B cell (primary cell): ENCODE results near the gene LENEP. TPM values are rescaled to one million over a fixed set of nuclear protein-coding genes. Genes with fewer than 3 reads are reported as not detected.

ENCODE experiments used
- ATAC-seq: fragments of 200-7000 bp; cut with Tn5 transposase; one replicate; pipeline ENCODE4 v1.10.0; 2021; ENCODE audit warnings: low read depth, mild to moderate bottlenecking, moderate number of reproducible peaks, moderate library complexity
- CTCF ChIA-PET: fragments of 350-600 bp; sonication (Branson Sonifier 250); formaldehyde crosslinking; loops from one replicate; lab custom pipeline; 2021; ENCODE audit warnings: antibody characterized with exemption, inconsistent platforms; lab: Charles Lee
- POLR2A ChIA-PET: fragments of 350-600 bp; sonication (Branson Sonifier 250); formaldehyde crosslinking; loops from one replicate; lab custom pipeline; 2021; ENCODE audit warnings: antibody characterized with exemption; lab: Charles Lee
- DNase-seq: peaks from one replicate; pipeline ENCODE4 v3.0.0; 2013
- H2AFZ ChIP-seq: 2 replicates; pipeline ENCODE4 v1.6.1; 2012; ENCODE audit warnings: mild to moderate bottlenecking, low read depth, low read length; ENCODE audit not compliant: insufficient read depth, poor library complexity, severe bottlenecking
- H3K27ac ChIP-seq, 2 donors: 1 replicate in 1 of 2; 2 replicates in 1 of 2; pipeline ENCODE4 v1.5.1; 2012 to 2013; ENCODE audit warnings: low read length in 2 of 2, mild to moderate bottlenecking in 2 of 2, moderate library complexity in 1 of 2
- H3K27me3 ChIP-seq, 4 experiments: fragments of 200-600 bp in 1 of 4; sonication (generic) in 1 of 4; replicated peaks in 1 of 4; 1 replicate in 2 of 4; 2 replicates in 2 of 4; pipeline versions ENCODE4 v1.6.1 to v1.7.0; 2013 to 2016; ENCODE audit warnings: low read length in 3 of 4, mild to moderate bottlenecking in 2 of 4, mixed read lengths in 1 of 4, moderate library complexity in 1 of 4; ENCODE audit not compliant: insufficient read depth in 4 of 4, control insufficient read depth in 3 of 4; ENCODE audit errors: control extremely low read depth in 1 of 4
- H3K36me3 ChIP-seq, 2 experiments: replicated peaks in 1 of 2; 1 replicate in 1 of 2; 2 replicates in 1 of 2; pipeline versions ENCODE4 v1.6.1 to v1.7.1; 2013; ENCODE audit warnings: low read length in 1 of 2; ENCODE audit not compliant: insufficient read depth in 2 of 2, control insufficient read depth in 1 of 2; ENCODE audit errors: control extremely low read depth in 1 of 2, extremely low read depth in 1 of 2
- H3K4me1 ChIP-seq, 2 donors: fragments of 200-600 bp in 1 of 2; sonication (generic) in 1 of 2; 1 replicate in 1 of 2; 2 replicates in 1 of 2; pipeline versions ENCODE4 v1.5.1 to v1.6.1; 2013 to 2017; ENCODE audit warnings: low read length in 2 of 2; ENCODE audit not compliant: control insufficient read depth in 2 of 2, insufficient read depth in 2 of 2
- H3K4me2 ChIP-seq: replicated peaks from 2 replicates; pipeline ENCODE3; 2012; ENCODE audit warnings: mild to moderate bottlenecking, low read depth, low read length; ENCODE audit not compliant: poor library complexity, severe bottlenecking
- H3K4me3 ChIP-seq, 5 experiments: fragments of 200-600 bp in 1 of 5; sonication (generic) in 1 of 5; 1 replicate in 3 of 5; 2 replicates in 2 of 5; pipeline versions ENCODE4 v1.5.1 to v1.7.0; 2011 to 2016; ENCODE audit warnings: low read length in 4 of 5, mild to moderate bottlenecking in 4 of 5, low read depth in 2 of 5, control low read depth in 1 of 5, moderate library complexity in 1 of 5; ENCODE audit not compliant: insufficient read depth in 1 of 5; ENCODE audit errors: control extremely low read depth in 1 of 5, extremely low read depth in 1 of 5
- H3K79me2 ChIP-seq: fragments of 200-600 bp; sonication (generic); one replicate; pipeline ENCODE4 v1.6.0; 2016; ENCODE audit warnings: low read length; ENCODE audit not compliant: control insufficient read depth, insufficient read depth
- H3K9ac ChIP-seq: fragments of 200-600 bp; sonication (generic); 2 replicates; pipeline ENCODE4 v1.6.1; 2017; ENCODE audit warnings: mild to moderate bottlenecking, low read length, moderate library complexity
- H3K9me3 ChIP-seq, 3 donors: one replicate each; pipeline versions ENCODE4 v1.6.1 to v1.7.1; 2013; ENCODE audit warnings: low read length in 2 of 3; ENCODE audit not compliant: control insufficient read depth in 2 of 3, insufficient read depth in 1 of 3; ENCODE audit errors: control extremely low read depth in 1 of 3
- H4K20me1 ChIP-seq: 2 replicates; pipeline ENCODE4 v1.6.0; 2012; ENCODE audit warnings: mild to moderate bottlenecking, low read length; ENCODE audit not compliant: insufficient read depth, control insufficient read depth, poor library complexity, severe bottlenecking
- H3K27ac Mint-ChIP-seq: one replicate; pipeline ENCODE4 v1.8.0; 2021; ENCODE audit warnings: mixed read lengths
- H3K27me3 Mint-ChIP-seq: one replicate; pipeline ENCODE4 v1.8.0; 2021; ENCODE audit warnings: mixed read lengths
- H3K4me1 Mint-ChIP-seq: one replicate; pipeline ENCODE4 v1.8.0; 2021; ENCODE audit warnings: mixed read lengths
- H3K4me3 Mint-ChIP-seq: one replicate; pipeline ENCODE4 v1.8.0; 2021; ENCODE audit warnings: mixed read lengths
- H3K9me3 Mint-ChIP-seq: one replicate; pipeline ENCODE4 v1.8.0; 2022; ENCODE audit warnings: mixed read lengths; ENCODE audit not compliant: insufficient read depth
- CTCF ChIP-seq: fragments of 200-600 bp; IDR thresholded peaks from one replicate; pipeline ENCODE4 v1.8.0; 2022; ENCODE audit warnings: antibody characterized with exemption, mild to moderate bottlenecking
- EZH2 ChIP-seq: IDR thresholded peaks from 2 replicates; pipeline ENCODE4 v1.6.1; 2012; ENCODE audit warnings: borderline replicate concordance, low read depth, mild to moderate bottlenecking, moderate library complexity, low read length; ENCODE audit not compliant: insufficient read depth, poor library complexity, severe bottlenecking
- WGBS: methylation state at CpG from one replicate; pipeline ENCODE4 v1.1.5; 2013; ENCODE audit warnings: missing lambda C conversion rate; ENCODE audit not compliant: insufficient coverage; 5-methylcytosine and 5-hydroxymethylcytosine counted together
- intact Hi-C: fragments of 100-400 bp; cut with micrococcal nuclease; formaldehyde crosslinking; loops from one replicate; pipeline ENCODE4 v1.10.0; 2022
- polyA plus RNA-seq: library from polyadenylated mRNA; depleted of rRNA; stranded (reverse); fragments of >200 nt; gene quantifications from 2 replicates; pipeline ENCODE4 v1.2.3, GENCODE V29; 2012
- total RNA-seq, 2 donors: library from RNA; stranded (reverse); fragments of 120-200 nt in 1 of 2; gene quantifications; 1 replicate in 1 of 2; 2 replicates in 1 of 2; pipeline versions ENCODE4 v1.2.3 to v1.2.4, GENCODE V29; 2013 to 2022

LENEP gene
- total and polyA plus RNA-seq, 2 donors (not counting 1 experiment from before 2014, with no cell fraction given): 2.0 TPM; not detected in 1

DNA sequence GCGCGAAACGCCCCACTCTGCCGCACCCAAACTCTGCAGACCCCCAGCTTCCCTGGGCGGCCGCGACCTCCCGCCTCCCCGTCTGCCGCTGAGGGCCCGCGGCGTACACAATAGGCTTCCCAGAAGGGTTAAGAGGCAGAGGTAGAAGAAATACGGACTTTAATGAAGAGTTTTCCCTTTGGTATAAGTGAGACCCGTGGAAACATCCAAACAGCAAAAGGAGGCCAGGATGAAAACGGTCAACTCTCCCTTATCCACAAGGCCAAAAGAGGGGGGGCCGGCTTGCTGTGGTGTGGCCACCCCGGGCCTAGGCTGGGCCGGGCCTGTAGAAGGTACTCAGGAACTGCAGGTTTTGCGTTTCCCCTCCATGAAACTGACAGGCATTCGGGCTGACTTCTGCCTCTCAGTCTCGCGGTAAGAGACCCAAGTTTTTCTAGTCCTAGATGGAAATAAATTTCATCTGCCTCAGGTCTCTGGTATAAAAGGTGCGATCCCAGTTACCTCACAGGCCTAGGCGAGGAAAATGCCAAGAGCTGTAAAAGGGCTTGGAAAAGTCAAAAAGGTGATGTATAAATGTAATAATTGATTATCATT is 31.1 kb upstream of the LENEP start:
- 3% methylated on average over 14 of the region's 25 CpGs for WGBS
- peaks cover 19 to 31% of the 10 kb centered on the region in 2 donors for H3K4me1 ChIP-seq
- ChIA-PET POLR2A (interaction anchor here (0.7 to 2.5 kb wide), 6 partner anchors 10 to 123 kb away, joined by 3 to 26 read pairs (median 4); partner anchors contain the start of gene CKS1B), CTCF (interaction anchor here (0.6 to 6.5 kb wide), 10 partner anchors 10 to 147 kb away, joined by 3 to 61 read pairs (median 8); partner anchors contain the start of genes CKS1B, FLAD1, PMVK and SHC1)
- Mint-ChIP-seq H3K27ac (peak overlapping the region; percentile 94), H3K27me3 (no peaks in the 10 kb centered on the region), H3K4me1 (peaks cover 23% of the 10 kb centered on the region), H3K9me3 (no peaks in the 10 kb centered on the region), H3K4me3 (peak overlapping the region; percentile 91)
- no peaks in the 10 kb centered on the region for H3K27me3 ChIP-seq
- H3K4me3 ChIP-seq: peak overlapping the region; percentile 2 to 91 (median 81)
- peak overlapping the region; percentile 94 for H3K4me2 ChIP-seq
- no peaks in the 10 kb centered on the region for H3K9me3 ChIP-seq
- peak overlapping the region; percentile 86 for H3K9ac ChIP-seq
- no peak for DNase-seq
- intact Hi-C loops: loop anchor here (1.0 kb wide), 1 partner anchor 37 kb away; no protein-coding TSS in a partner anchor
- TF ChIP-seq EZH2 (no peak), CTCF (no peak)
- H3K79me2 ChIP-seq: peaks cover 60% of the 10 kb centered on the region
- H2AFZ ChIP-seq: peak overlapping the region; percentile 92
- H3K27ac ChIP-seq: peak overlapping the region; percentile 33 to 96
- peaks cover 27% of the 10 kb centered on the region for H4K20me1 ChIP-seq
- H3K36me3 ChIP-seq: peaks cover 6 to 57% of the 10 kb centered on the region in 2 experiments
- peak; percentile 7 for ATAC-seq
